OCI-M2 (cell line): ENCODE measurements around the gene PBX4.
A peak's percentile ranks its signal among the peaks of the same experiment; 100 is the strongest.
"Not testable (repeated sequence)": the region's sequence is repeated elsewhere in the genome, so short reads cannot be mapped to it uniquely, and the experiment has no call there.

Experiments
- DNase-seq: peaks from one replicate; lab custom pipeline; 2025; ENCODE audit not compliant: unreplicated experiment; lab: John Stamatoyannopoulos, UW

Gene PBX4

GRCh38 chr19:19618219-19619051 is at the start of gene PBX4:
PBX4 (minus strand) TSS chr19:19618687; CDS start chr19:19618629, 58 bp downstream.
- DNase-seq, result peak; percentile 83

GRCh38 chr19:19665420-19665948 is 47.0 kb upstream of the PBX4 start:
- DNase-seq, result not testable (repeated sequence)

GRCh38 chr19:19663256-19664120 is 45.0 kb upstream of the PBX4 start, which contains the start of gene ATP13A1:
ATP13A1 (minus strand) TSS chr19:19663676; CDS start chr19:19663666, 10 bp downstream.
- peak; percentile 87 for DNase-seq

- no peak for DNase-seq
These were observed 44.4 kb upstream of the PBX4 start for GRCh38 chr19:19662871-19663255.

- no peak for DNase-seq
These were observed 43.9 kb upstream of the PBX4 start for GRCh38 chr19:19662344-19662743.

- DNase-seq, result no peak
These were observed 43.3 kb upstream of the PBX4 start for GRCh38 chr19:19661675-19662251.

GRCh38 chr19:19661141-19661674 is 42.7 kb upstream of the PBX4 start:
- DNase-seq, result no peak

- no peak for DNase-seq
These were observed 41.3 kb upstream of the PBX4 start for GRCh38 chr19:19659646-19660245.

GRCh38 chr19:19657397-19657783 is 38.9 kb upstream of the PBX4 start:
- DNase-seq, result no peak

GRCh38 chr19:19656451-19657396 is 38.2 kb upstream of the PBX4 start:
- DNase-seq, result no peak

- no peak for DNase-seq
These were observed 37.3 kb upstream of the PBX4 start for GRCh38 chr19:19655641-19656343.

GRCh38 chr19:19655051-19655594 is 36.6 kb upstream of the PBX4 start:
- no peak for DNase-seq

- DNase-seq, result no peak
These were observed 36.0 kb upstream of the PBX4 start for GRCh38 chr19:19654441-19654840.

- DNase-seq, result no peak
These were observed 35.2 kb upstream of the PBX4 start for GRCh38 chr19:19653597-19654147.

- DNase-seq, result no peak
These were observed 34.2 kb upstream of the PBX4 start for GRCh38 chr19:19652482-19653295.

GRCh38 chr19:19651076-19651475 is 32.6 kb upstream of the PBX4 start:
- DNase-seq, result no peak

GRCh38 chr19:19650331-19650730 is 31.8 kb upstream of the PBX4 start:
- no peak for DNase-seq
